Fibroblast of pulmonary artery (primary cell): Measurements from ENCODE around the gene DOK3.
A peak's percentile ranks its signal among the peaks of the same experiment; 100 is the strongest.

ENCODE experiments used
- DNase-seq: peaks from one replicate; pipeline ENCODE4 v3.0.0-alpha.2; 2010; ENCODE audit warnings: low read depth
- H3K4me3 ChIP-seq: replicated peaks from 2 replicates; pipeline ENCODE4 v1.5.1; 2011; ENCODE audit warnings: low read depth, mild to moderate bottlenecking, control low read depth, low read length, moderate library complexity
- CTCF ChIP-seq: IDR thresholded peaks from 2 replicates; pipeline ENCODE4 v1.5.1; 2011; ENCODE audit warnings: mild to moderate bottlenecking, control low read depth, low read length, inconsistent platforms; ENCODE audit errors: missing control alignments

Gene DOK3

GRCh38 chr5:177457852-177458681, 51.6 kb downstream of the DOK3 start:
- no peak overlapping the region for H3K4me3 ChIP-seq
- DNase-seq: no peak
- no peak for TF ChIP-seq CTCF

GRCh38 chr5:177456976-177457851, 52.4 kb downstream of the DOK3 start:
- H3K4me3 ChIP-seq: no peak overlapping the region
- peak; percentile 97 for DNase-seq
- TF ChIP-seq CTCF: peak; percentile 63

- TF ChIP-seq CTCF: no peak
- no peak overlapping the region for H3K4me3 ChIP-seq
- no peak for DNase-seq
Observed at GRCh38 chr5:177456591-177456964, 53.0 kb downstream of the DOK3 start.

GRCh38 chr5:177455661-177456590, 53.7 kb downstream of the DOK3 start:
- DNase-seq: peak; percentile 90
- peak overlapping the region; percentile 46 for H3K4me3 ChIP-seq
- TF ChIP-seq CTCF: peak; percentile 84

- peak overlapping the region; percentile 46 for H3K4me3 ChIP-seq
- peak; percentile 34 for TF ChIP-seq CTCF
- DNase-seq: peak; percentile 63
Observed at GRCh38 chr5:177455036-177455660, 54.5 kb downstream of the DOK3 start.
